Activated T-cell treated with anti-CD3 and anti-CD28 coated beads, Interleukin-2, amount 50 U/mL, for 24 hours (primary cell): Measurements from ENCODE around the gene OSCAR.
"Not testable (repeated sequence)": the region's sequence is repeated elsewhere in the genome, so short reads cannot be mapped to it uniquely, and the experiment has no call there.

ENCODE experiments used
- DNase-seq: peaks from one replicate; pipeline ENCODE4 v3.0.0-alpha.2; 2020
- H3K27ac Mint-ChIP-seq: 2 replicates; pipeline ENCODE4 v1.8.0; 2020; ENCODE audit warnings: mild to moderate bottlenecking, mixed read lengths
- H3K27me3 Mint-ChIP-seq: 2 replicates; pipeline ENCODE4 v1.8.0; 2020; ENCODE audit warnings: mixed read lengths
- H3K36me3 Mint-ChIP-seq: 2 replicates; pipeline ENCODE4 v1.8.0; 2020; ENCODE audit warnings: low read depth, mixed read lengths
- H3K4me1 Mint-ChIP-seq: 2 replicates; pipeline ENCODE4 v1.8.0; 2020; ENCODE audit warnings: low read depth, mixed read lengths
- H3K4me3 Mint-ChIP-seq: 2 replicates; pipeline ENCODE4 v1.8.0; 2020; ENCODE audit warnings: mild to moderate bottlenecking, moderate library complexity, mixed read lengths
- H3K9me3 Mint-ChIP-seq: 2 replicates; pipeline ENCODE4 v1.8.0; 2020; ENCODE audit warnings: mixed read lengths

The OSCAR gene

GRCh38 chr19:54107876-54108490, 7.4 kb upstream of the OSCAR start:
- Mint-ChIP-seq H3K4me3 (no peak overlapping the region), H3K9me3 (no peaks in the 10 kb centered on the region), H3K27me3 (no peaks in the 10 kb centered on the region), H3K36me3 (peaks cover 87% of the 10 kb centered on the region), H3K27ac (no peak overlapping the region), H3K4me1 (peaks cover 25% of the 10 kb centered on the region)
- DNase-seq = no peak

DNA sequence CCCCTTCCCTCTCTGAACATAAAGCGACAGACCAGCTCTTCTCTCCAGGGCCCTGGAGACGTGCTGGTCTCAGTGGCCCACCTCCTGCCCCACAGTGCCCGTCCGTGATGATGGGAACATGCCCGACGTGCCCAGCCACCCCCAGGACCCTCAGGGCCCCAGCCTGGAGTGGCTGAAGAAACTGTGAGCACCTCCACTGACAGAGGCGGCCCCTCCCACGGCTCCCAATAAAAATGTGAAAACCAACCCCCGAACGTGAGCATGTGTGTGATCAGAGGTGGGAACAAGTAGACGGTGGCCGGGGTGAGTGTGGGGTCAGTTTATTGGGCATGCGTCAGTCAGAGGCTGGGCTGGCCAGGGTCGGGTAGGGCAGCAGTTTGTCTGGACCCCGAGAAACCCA, 6.1 kb upstream of the OSCAR start:
- no peak overlapping the region for H3K4me3 Mint-ChIP-seq
- no peaks in the 10 kb centered on the region for H3K9me3 Mint-ChIP-seq
- peak overlapping the region; percentile 61 for H3K27ac Mint-ChIP-seq
- H3K36me3 Mint-ChIP-seq = peaks cover 80% of the 10 kb centered on the region
- no peak for DNase-seq
- H3K4me1 Mint-ChIP-seq = peaks cover 31% of the 10 kb centered on the region
- no peaks in the 10 kb centered on the region for H3K27me3 Mint-ChIP-seq

GRCh38 chr19:54105796-54106195, 5.2 kb upstream of the OSCAR start:
- Mint-ChIP-seq H3K4me1 (peaks cover 33% of the 10 kb centered on the region), H3K27me3 (no peaks in the 10 kb centered on the region), H3K27ac (peak overlapping the region; percentile 59), H3K36me3 (peaks cover 74% of the 10 kb centered on the region), H3K4me3 (no peak overlapping the region), H3K9me3 (no peaks in the 10 kb centered on the region)
- no peak for DNase-seq

- Mint-ChIP-seq H3K27ac (peak overlapping the region; percentile 59), H3K4me1 (peaks cover 32% of the 10 kb centered on the region), H3K4me3 (peak overlapping the region; percentile 99), H3K27me3 (no peaks in the 10 kb centered on the region), H3K36me3 (peaks cover 68% of the 10 kb centered on the region), H3K9me3 (no peaks in the 10 kb centered on the region)
- peak; percentile 16 for DNase-seq
Measured at GRCh38 chr19:54104998-54105715, 4.6 kb upstream of the OSCAR start.

GRCh38 chr19:54102421-54103169, 2.0 kb upstream of the OSCAR start, which contains the start of gene NDUFA3:
NDUFA3 (plus strand) TSS chr19:54102855; CDS start chr19:54102879, 24 bp downstream.
- Mint-ChIP-seq H3K27ac (peak within 1 kb of the TSS; percentile 98), H3K9me3 (no peaks in the 10 kb centered on the region), H3K36me3 (peaks cover 43% of the 10 kb centered on the region), H3K4me3 (peak within 1 kb of the TSS; percentile 99), H3K27me3 (no peaks in the 10 kb centered on the region), H3K4me1 (peaks cover 32% of the 10 kb centered on the region)
- peak; percentile 96 for DNase-seq

- not testable (repeated sequence) for H3K4me3 Mint-ChIP-seq, H3K9me3 Mint-ChIP-seq, H3K27ac Mint-ChIP-seq, DNase-seq, H3K27me3 Mint-ChIP-seq
- H3K36me3 Mint-ChIP-seq = peaks cover 18% of the 10 kb centered on the region
- peaks cover 29% of the 10 kb centered on the region for H3K4me1 Mint-ChIP-seq
Measured at GRCh38 chr19:54099903-54100255, 724 bp downstream of the OSCAR start.

DNA sequence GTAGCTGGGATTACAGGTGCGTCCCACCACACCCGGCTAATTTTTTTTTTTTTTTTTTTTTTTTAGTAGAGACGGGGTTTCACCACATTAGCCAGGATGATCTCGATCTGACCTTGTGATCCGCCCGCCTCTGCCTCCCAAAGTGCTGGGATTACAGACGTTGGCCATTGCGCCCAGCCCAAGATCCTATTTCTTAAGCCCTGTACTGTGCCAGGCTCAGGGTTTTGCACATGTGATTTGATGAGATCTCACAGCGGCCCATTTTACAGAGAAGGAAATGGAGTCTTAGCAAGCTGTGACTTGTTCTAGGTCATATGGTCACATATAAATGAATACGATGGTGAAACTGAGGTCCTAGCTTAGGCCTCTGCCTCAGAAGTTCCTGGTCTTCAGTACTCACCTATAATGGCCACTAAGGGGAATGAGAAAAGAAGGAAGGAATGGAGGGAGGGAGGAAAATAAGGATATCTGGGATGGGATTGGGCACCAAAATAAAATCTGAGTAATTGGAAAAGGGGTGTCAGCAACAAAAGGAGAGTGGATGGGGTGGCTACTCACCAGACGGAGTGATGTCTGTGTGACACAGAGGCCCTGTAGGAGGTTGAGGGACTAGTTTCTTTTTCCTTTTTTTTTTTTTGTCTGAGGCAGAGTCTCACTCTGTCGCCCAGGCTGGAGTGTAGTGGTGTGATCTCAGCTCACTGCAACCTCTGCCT, 1.3 kb downstream of the OSCAR start:
- no peak for DNase-seq
- H3K36me3 Mint-ChIP-seq = peaks cover 13% of the 10 kb centered on the region
- H3K4me1 Mint-ChIP-seq = peaks cover 28% of the 10 kb centered on the region
- H3K27ac Mint-ChIP-seq = no peak overlapping the region
- H3K4me3 Mint-ChIP-seq = no peak overlapping the region
- H3K9me3 Mint-ChIP-seq = peaks cover 1% of the 10 kb centered on the region
- peaks cover 7% of the 10 kb centered on the region for H3K27me3 Mint-ChIP-seq

- Mint-ChIP-seq H3K9me3 (peaks cover 4% of the 10 kb centered on the region), H3K36me3 (no peaks in the 10 kb centered on the region), H3K27me3 (peaks cover 16% of the 10 kb centered on the region), H3K4me3 (peak overlapping the region; percentile 61), H3K4me1 (peaks cover 18% of the 10 kb centered on the region), H3K27ac (peak overlapping the region; percentile 62)
- DNase-seq = peak; percentile 50
Measured at GRCh38 chr19:54096617-54097106, 3.9 kb downstream of the OSCAR start.

DNA sequence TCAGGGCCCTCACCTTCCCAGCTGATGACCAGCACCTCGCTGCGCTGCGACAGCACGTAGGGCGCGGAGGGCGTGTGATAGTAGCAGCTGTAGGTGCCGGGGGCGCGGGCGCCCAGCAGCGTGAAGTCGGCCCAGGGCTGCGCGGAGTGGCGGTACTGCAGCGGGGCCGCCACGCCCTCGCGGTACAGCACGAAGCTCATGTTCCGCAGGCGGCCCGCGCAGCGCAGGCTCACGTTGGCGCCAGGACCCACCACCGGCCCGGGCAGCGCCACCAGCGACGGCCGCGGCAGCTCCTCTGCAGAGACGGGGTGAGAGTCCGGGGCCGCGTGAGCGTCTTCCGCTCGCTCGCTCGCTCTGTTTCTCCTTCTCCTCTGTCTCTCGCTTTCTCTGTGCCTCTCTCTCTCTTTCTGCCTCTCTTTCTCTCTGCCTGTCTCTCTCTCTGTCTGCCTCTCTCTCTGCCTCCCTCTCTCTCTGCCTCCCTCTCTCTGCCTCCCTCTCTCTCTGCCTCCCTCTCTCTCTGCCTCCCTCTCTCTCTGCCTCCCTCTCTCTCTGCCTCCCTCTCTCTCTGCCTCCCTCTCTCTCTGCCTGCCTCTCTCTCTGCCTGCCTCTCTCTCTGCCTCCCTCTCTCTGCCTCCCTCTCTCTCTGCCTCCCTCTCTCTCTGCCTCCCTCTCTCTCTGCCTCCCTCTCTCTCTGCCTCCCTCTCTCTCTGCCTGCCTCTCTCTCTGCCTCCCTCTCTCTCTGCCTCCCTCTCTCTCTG, 4.6 kb downstream of the OSCAR start:
- peak; percentile 71 for DNase-seq
- Mint-ChIP-seq H3K4me3 (peak overlapping the region; percentile 61), H3K27me3 (peaks cover 20% of the 10 kb centered on the region), H3K27ac (peak overlapping the region; percentile 47), H3K4me1 (peaks cover 14% of the 10 kb centered on the region)
- not testable (repeated sequence) for H3K9me3 Mint-ChIP-seq, H3K36me3 Mint-ChIP-seq

- Mint-ChIP-seq H3K27ac (no peak overlapping the region), H3K27me3 (peaks cover 24% of the 10 kb centered on the region), H3K9me3 (peaks cover 4% of the 10 kb centered on the region), H3K36me3 (no peaks in the 10 kb centered on the region), H3K4me3 (peak overlapping the region; percentile 54), H3K4me1 (peaks cover 14% of the 10 kb centered on the region)
- no peak for DNase-seq
Measured at GRCh38 chr19:54095136-54095858, 5.3 kb downstream of the OSCAR start.

GRCh38 chr19:54094426-54095000, 6.1 kb downstream of the OSCAR start:
- no peak for DNase-seq
- Mint-ChIP-seq H3K27me3 (peaks cover 25% of the 10 kb centered on the region), H3K36me3 (no peaks in the 10 kb centered on the region), H3K4me3 (no peak overlapping the region), H3K9me3 (peaks cover 4% of the 10 kb centered on the region), H3K4me1 (peaks cover 14% of the 10 kb centered on the region), H3K27ac (no peak overlapping the region)

- no peak for DNase-seq
- Mint-ChIP-seq H3K4me3 (no peak overlapping the region), H3K9me3 (peaks cover 8% of the 10 kb centered on the region), H3K27me3 (peaks cover 13% of the 10 kb centered on the region), H3K4me1 (no peaks in the 10 kb centered on the region), H3K27ac (no peak overlapping the region), H3K36me3 (no peaks in the 10 kb centered on the region)
Measured at GRCh38 chr19:54084410-54084809, 16.2 kb downstream of the OSCAR start.

DNA sequence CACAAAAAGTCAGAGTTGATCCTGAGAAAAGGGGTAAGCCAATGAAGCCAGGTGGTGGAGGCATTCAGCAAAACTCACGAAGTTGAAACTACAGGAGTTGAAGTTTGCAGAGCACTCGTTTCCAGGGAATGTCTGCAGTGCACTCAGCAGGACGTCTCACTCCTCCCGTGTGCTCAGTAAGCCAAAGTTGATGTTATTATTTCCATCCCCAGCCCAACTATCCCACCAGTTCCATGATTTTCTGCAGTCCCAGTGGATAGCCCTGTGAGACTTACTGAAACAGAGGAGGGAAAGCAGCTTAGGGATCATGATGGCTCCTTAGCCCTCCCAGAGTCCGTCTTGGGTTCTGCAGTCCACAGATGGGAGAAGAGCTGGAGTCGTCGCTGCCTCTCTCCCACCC, 19.6 kb downstream of the OSCAR start, which contains the start of gene TARM1:
TSS of gene TARM1 (minus strand) at position 334 of the 400 bp plus-strand sequence. CDS start at position 309, 25 bp downstream.
- Mint-ChIP-seq H3K27me3 (peaks cover 7% of the 10 kb centered on the region), H3K27ac (no peak within 1 kb of the TSS), H3K36me3 (no peaks in the 10 kb centered on the region)

More for the DNA sequence above, 19.6 kb downstream of the OSCAR start, which contains the start of gene TARM1:
- H3K4me1 Mint-ChIP-seq = no peaks in the 10 kb centered on the region
- H3K4me3 Mint-ChIP-seq = no peak within 1 kb of the TSS
- peaks cover 8% of the 10 kb centered on the region for H3K9me3 Mint-ChIP-seq
- no peak for DNase-seq
